SU-DHL-6 (cell line): ENCODE data around the gene NIM1K.

Experiments
- H2AFZ ChIP-seq: fragments of 200-600 bp; sonication (generic); 2 replicates; pipeline ENCODE4 v1.6.1; 2014; ENCODE audit warnings: low read depth, mild to moderate bottlenecking, moderate library complexity, mixed read lengths, antibody characterized with exemption, low read length; ENCODE audit not compliant: severe bottlenecking
- H3F3A ChIP-seq: fragments of 200-600 bp; shearing (Covaris generic); 2 replicates; pipeline ENCODE4 v1.6.0; 2016; ENCODE audit warnings: antibody characterized with exemption, mild to moderate bottlenecking; ENCODE audit not compliant: insufficient read depth
- H3K27ac ChIP-seq: fragments of 200-600 bp; sonication (generic); 2 replicates; pipeline ENCODE4 v1.5.1; 2016; ENCODE audit warnings: low read depth, mild to moderate bottlenecking, low read length, moderate library complexity, mixed read lengths
- H3K27me3 ChIP-seq: fragments of 200-600 bp; sonication (generic), shearing (Covaris generic); 2 replicates; pipeline ENCODE4 v1.6.0; 2014; ENCODE audit warnings: mild to moderate bottlenecking, low read length
- H3K36me3 ChIP-seq: fragments of 200-600 bp; sonication (generic); 2 replicates; pipeline ENCODE4 v1.6.1; 2014; ENCODE audit warnings: mild to moderate bottlenecking, low read length, mixed read lengths
- H3K4me2 ChIP-seq: fragments of 300-600, 200-600 bp; shearing (Covaris generic), sonication (generic); 2 replicates; pipeline ENCODE4 v1.6.0; 2014; ENCODE audit warnings: low read length, low read depth, mild to moderate bottlenecking; ENCODE audit not compliant: poor library complexity, severe bottlenecking
- H3K4me3 ChIP-seq: fragments of 200-600 bp; sonication (generic); 2 replicates; pipeline ENCODE4 v1.5.1; 2014; ENCODE audit warnings: antibody characterized with exemption, low read length, mild to moderate bottlenecking, mixed read lengths; ENCODE audit not compliant: insufficient read depth, poor library complexity, severe bottlenecking
- H3K79me2 ChIP-seq: fragments of 200-600 bp; sonication (generic); 2 replicates; pipeline ENCODE4 v1.6.1; 2014; ENCODE audit warnings: mild to moderate bottlenecking, low read length, moderate library complexity; ENCODE audit not compliant: insufficient read depth
- H3K9ac ChIP-seq: fragments of 200-600 bp; sonication (generic); 2 replicates; pipeline ENCODE4 v1.7.0; 2014; ENCODE audit warnings: mild to moderate bottlenecking, low read length
- H3K9me2 ChIP-seq: fragments of 200-600 bp; sonication (generic); replicated peaks from 2 replicates; pipeline ENCODE4 v1.6.1; 2014; ENCODE audit warnings: low read length; ENCODE audit not compliant: insufficient read depth
- H3K9me3 ChIP-seq: fragments of 200-600 bp; sonication (generic); 2 replicates; pipeline ENCODE4 v1.6.1; 2014; ENCODE audit warnings: low read length, mixed read lengths; ENCODE audit not compliant: insufficient read depth
- H4K20me1 ChIP-seq: fragments of 200-600 bp; sonication (generic); 2 replicates; pipeline ENCODE4 v1.6.1; 2014; ENCODE audit warnings: low read depth, mild to moderate bottlenecking, antibody characterized with exemption, low read length, moderate library complexity, mixed read lengths
- CTCF ChIP-seq: fragments of 200-600 bp; sonication (generic); IDR thresholded peaks from one replicate; pipeline ENCODE4 v1.5.1; 2017; ENCODE audit warnings: antibody characterized with exemption, mild to moderate bottlenecking, low read length, moderate library complexity; ENCODE audit not compliant: insufficient read depth, poor library complexity, severe bottlenecking
- EZH2phosphoT487 ChIP-seq: fragments of 200-600 bp; sonication (generic), shearing (Covaris generic); conservative IDR thresholded peaks from 2 replicates; pipeline ENCODE4 v1.6.1; 2018; ENCODE audit warnings: mild to moderate bottlenecking, antibody characterized with exemption, low read length, moderate library complexity, mixed read lengths

Gene NIM1K

GRCh38 chr5:43190755-43191603, 1.0 kb upstream of the NIM1K start:
- Histone ChIP-seq H3K79me2 (no peaks in the 10 kb centered on the region), H3K4me2 (no peak overlapping the region), H3K27me3 (no peaks in the 10 kb centered on the region), H3K9me3 (no peaks in the 10 kb centered on the region), H3K27ac (no peak overlapping the region), H3K9ac (no peak overlapping the region), H2AFZ (no peak overlapping the region), H3K36me3 (0 out of 2 replicates have a peak, but pooled peaks cover 4% of the 10 kb centered on the region), H3F3A (no peaks in the 10 kb centered on the region), H3K9me2 (no peaks in the 10 kb centered on the region), H4K20me1 (no peaks in the 10 kb centered on the region), H3K4me3 (no peak overlapping the region)
- no peak for TF ChIP-seq EZH2phosphoT487
- TF ChIP-seq CTCF = no peak

DNA sequence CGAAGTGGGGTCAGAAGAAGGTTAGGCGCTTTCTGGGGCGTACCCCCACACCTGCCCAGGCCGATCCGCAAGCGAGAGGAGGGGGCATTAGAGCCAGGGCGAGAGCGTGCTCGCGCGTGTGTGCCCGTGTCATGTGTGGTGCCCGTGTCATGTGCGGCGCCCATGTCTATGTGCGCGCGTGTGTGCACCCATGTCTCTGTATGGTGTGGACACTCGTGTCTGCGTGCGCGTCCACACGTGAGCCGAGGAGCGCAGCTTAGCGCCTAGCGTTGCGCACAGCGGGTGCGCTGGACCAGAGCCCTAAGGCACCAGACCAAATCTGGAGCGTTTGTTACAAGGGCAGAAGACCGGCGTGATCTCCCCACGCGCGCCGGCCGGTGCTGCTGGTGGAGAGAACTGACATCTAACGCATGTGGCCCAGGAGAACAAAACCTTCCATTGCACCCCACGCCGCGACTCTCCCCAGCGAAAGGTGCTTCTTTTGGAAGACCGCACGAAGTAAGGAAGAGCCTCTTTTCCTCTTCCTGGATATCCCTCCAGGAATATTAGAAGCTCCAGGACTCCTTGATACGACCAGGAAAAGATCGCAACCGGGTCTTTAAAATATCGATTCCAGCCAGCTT, 644 bp downstream of the NIM1K start:
- Histone ChIP-seq H3K9ac (no peak overlapping the region), H3K4me3 (no peak overlapping the region), H2AFZ (no peak overlapping the region), H3K9me3 (no peaks in the 10 kb centered on the region), H3F3A (no peaks in the 10 kb centered on the region), H4K20me1 (no peaks in the 10 kb centered on the region), H3K36me3 (0 out of 2 replicates have a peak, but pooled peaks cover 4% of the 10 kb centered on the region), H3K27ac (no peak overlapping the region), H3K79me2 (no peaks in the 10 kb centered on the region), H3K4me2 (no peak overlapping the region), H3K27me3 (no peaks in the 10 kb centered on the region), H3K9me2 (no peaks in the 10 kb centered on the region)
- no peak for TF ChIP-seq EZH2phosphoT487
- no peak for TF ChIP-seq CTCF

DNA sequence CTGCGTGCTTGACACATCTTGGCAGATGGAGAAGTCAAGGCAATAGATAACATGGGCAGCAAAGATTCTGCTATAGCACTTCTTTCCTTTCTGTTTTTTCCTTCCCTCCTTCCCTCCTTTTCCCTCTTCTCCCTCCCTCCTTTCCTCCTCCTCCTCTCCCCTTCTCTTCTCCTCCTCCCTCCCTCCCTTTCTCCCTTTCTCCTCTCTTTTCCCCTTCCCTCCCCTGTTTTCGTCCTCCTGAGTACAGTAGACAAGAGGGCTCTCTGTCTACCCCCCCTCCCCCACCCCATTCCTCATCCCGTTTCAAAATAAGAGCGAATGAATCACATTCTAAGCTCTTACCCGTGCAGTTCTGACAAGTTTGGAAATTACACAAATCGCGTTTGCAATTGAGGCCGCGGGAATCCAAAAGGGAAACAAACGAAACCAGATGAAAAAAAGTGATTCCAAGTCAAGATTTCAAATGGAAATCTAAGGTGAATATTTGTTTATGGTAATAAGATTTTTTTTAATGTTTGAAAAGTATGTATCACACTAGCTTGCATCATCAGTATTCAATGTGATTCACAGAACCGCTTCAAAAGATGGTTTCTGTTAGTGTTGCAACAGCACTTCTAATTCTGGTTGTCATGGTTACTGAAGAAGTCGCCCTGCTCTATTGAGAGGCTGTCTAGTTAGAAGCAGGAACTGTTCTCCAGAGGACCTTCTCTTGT, 1.3 kb downstream of the NIM1K start:
- Histone ChIP-seq H3K36me3 (0 out of 2 replicates have a peak, but pooled peaks cover 1% of the 10 kb centered on the region), H3K9me2 (no peaks in the 10 kb centered on the region), H3K27me3 (no peaks in the 10 kb centered on the region), H3K4me3 (no peak overlapping the region), H3F3A (no peaks in the 10 kb centered on the region), H3K9me3 (no peaks in the 10 kb centered on the region), H2AFZ (no peak overlapping the region), H3K79me2 (no peaks in the 10 kb centered on the region), H3K27ac (no peak overlapping the region), H4K20me1 (no peaks in the 10 kb centered on the region), H3K4me2 (no peak overlapping the region), H3K9ac (no peak overlapping the region)
- TF ChIP-seq CTCF = no peak
- TF ChIP-seq EZH2phosphoT487 = no peak
